HG02852 (cell line): Measurements from ENCODE around the gene PNN.
A peak's percentile ranks its signal among the peaks of the same experiment; 100 is the strongest.

ENCODE experiments used
- ATAC-seq: cut with Tn5 transposase; IDR thresholded peaks from one replicate; pipeline ENCODE4 v1.9.1; 2021; ENCODE audit warnings: mild to moderate bottlenecking, moderate library complexity; ENCODE audit not compliant: unreplicated experiment

The PNN gene

GRCh38 chr14:39228509-39229221, 53.6 kb downstream of the PNN start:
- ATAC-seq = no peak

GRCh38 chr14:39229222-39229543, 54.1 kb downstream of the PNN start:
- no peak for ATAC-seq

- no peak for ATAC-seq
Measured at GRCh38 chr14:39229601-39230110, 54.6 kb downstream of the PNN start.

DNA sequence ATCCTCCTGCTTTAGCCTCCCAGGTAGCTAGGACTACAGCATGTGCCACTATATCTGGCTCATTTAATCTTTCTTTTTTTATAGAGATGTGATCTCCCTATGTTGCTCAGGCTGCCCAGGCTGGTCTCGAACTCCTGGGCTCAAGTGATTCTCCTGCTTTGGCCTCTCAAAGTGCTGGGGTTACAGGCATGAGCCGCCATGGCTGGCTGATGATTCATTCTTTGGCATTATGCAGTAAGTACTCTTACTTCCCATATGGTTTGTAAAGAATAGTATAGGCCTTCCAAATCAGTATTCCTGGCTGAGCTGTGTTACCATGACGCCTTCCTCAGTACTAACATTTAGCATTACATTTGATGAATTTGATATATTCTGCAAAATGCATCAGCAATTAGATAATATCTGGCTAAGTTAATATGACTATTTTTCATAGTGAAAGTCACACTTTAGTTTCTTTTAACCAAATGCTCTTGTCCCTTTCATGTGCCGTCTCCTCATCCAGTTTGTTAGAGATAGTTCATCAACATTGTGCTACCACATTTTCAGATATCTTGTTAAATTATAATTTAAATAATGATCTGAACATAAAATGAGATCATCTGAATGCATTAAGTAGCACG, 55.5 kb downstream of the PNN start:
- no peak for ATAC-seq

- peak; percentile 82 for ATAC-seq
Measured at GRCh38 chr14:39231751-39232553, 56.9 kb downstream of the PNN start.
